H1 (cell line): Measurements from ENCODE around the gene SCGB1D4.

Experiments used
- ATF3 ChIP-seq: IDR thresholded peaks from 2 replicates; pipeline ENCODE4 v1.6.1; 2011; ENCODE audit warnings: low read depth, mild to moderate bottlenecking, low read length; ENCODE audit not compliant: insufficient read depth
- CEBPB ChIP-seq: IDR thresholded peaks from 2 replicates; pipeline ENCODE4 v1.6.1; 2012; ENCODE audit warnings: low read depth, low read length
- CTCF ChIP-seq, 3 experiments: IDR thresholded peaks; 1 replicate in 2 of 3; 2 replicates in 1 of 3; pipeline versions ENCODE4 v1.5.1 to v1.6.1; 2011; ENCODE audit warnings: low read length in 3 of 3, mild to moderate bottlenecking in 3 of 3, inconsistent platforms in 2 of 3, low read depth in 1 of 3, moderate library complexity in 1 of 3; ENCODE audit not compliant: insufficient read depth in 1 of 3; ENCODE audit errors: control extremely low read depth in 1 of 3
- FOSL1 ChIP-seq: IDR thresholded peaks from 2 replicates; pipeline ENCODE4 v1.6.1; 2011; ENCODE audit warnings: mild to moderate bottlenecking, low read depth, low read length, moderate library complexity; ENCODE audit not compliant: insufficient read depth
- POLR2A ChIP-seq, 2 experiments: IDR thresholded peaks; 1 replicate in 1 of 2; 2 replicates in 1 of 2; pipeline ENCODE4 v1.6.1; 2011; ENCODE audit warnings: low read depth in 2 of 2, low read length in 2 of 2, mild to moderate bottlenecking in 2 of 2; ENCODE audit errors: control extremely low read depth in 1 of 2
- POLR2AphosphoS5 ChIP-seq: IDR thresholded peaks from 2 replicates; pipeline ENCODE4 v1.6.1; 2011; ENCODE audit warnings: low read depth, low read length
- RFX5 ChIP-seq: IDR thresholded peaks from 2 replicates; pipeline ENCODE4 v1.6.1; 2011; ENCODE audit warnings: low read depth, low read length, improper control_type of control experiment, borderline replicate concordance
- TEAD4 ChIP-seq: IDR thresholded peaks from 2 replicates; pipeline ENCODE4 v1.6.1; 2012; ENCODE audit warnings: low read depth, low read length, inconsistent platforms, mixed read lengths
- YY1 ChIP-seq: IDR thresholded peaks from 2 replicates; pipeline ENCODE4 v1.6.1; 2011; ENCODE audit warnings: low read depth, mild to moderate bottlenecking, low read length
- ZNF274 ChIP-seq: IDR thresholded peaks from 2 replicates; pipeline ENCODE4 v1.7.0; 2012; ENCODE audit warnings: low read length, borderline replicate concordance; ENCODE audit errors: extremely low read depth

GRCh38 chr11:62253999-62254542 lies 44.8 kb downstream of the SCGB1D4 start:
- TF ChIP-seq TEAD4 (no peak), CEBPB (no peak), CTCF (IDR thresholded peaks at IDR 0.05; ENCODE audit: control extremely low read depth in 1 of 3, insufficient read depth in 1 of 3, low read depth in 1 of 3, low read length in 3 of 3) (no peak), RFX5 (no peak), POLR2AphosphoS5 (no peak), ZNF274 (no peak), POLR2A (IDR thresholded peaks at IDR 0.05; ENCODE audit: control extremely low read depth in 1 of 2, low read depth in 2 of 2, low read length in 2 of 2) (no peak), YY1 (no peak), FOSL1 (no peak), ATF3 (no peak)
